RWPE2 (cell line): Measurements from ENCODE around the gene USP36.

Experiments used
- ATAC-seq: fragments of 200-7000 bp; cut with Tn5 transposase; 3 replicates; pipeline ENCODE4 v1.9.1; 2021; ENCODE audit warnings: low read depth
- DNase-seq: peaks from one replicate; pipeline ENCODE4 v3.0.0-alpha.2; 2020; ENCODE audit warnings: low spot score
- H3K27ac ChIP-seq: fragments of 450-650 bp; 2 replicates; pipeline ENCODE4 v1.5.1; 2017; ENCODE audit warnings: mild to moderate bottlenecking; ENCODE audit not compliant: poor library complexity, severe bottlenecking
- H3K27me3 ChIP-seq: fragments of 250-450 bp; sonication (Bioruptor Pico); 2 replicates; pipeline ENCODE4 v1.5.1; 2021; ENCODE audit warnings: mild to moderate bottlenecking, moderate library complexity; ENCODE audit not compliant: insufficient read depth, poor library complexity, severe bottlenecking
- H3K36me3 ChIP-seq: fragments of 250-450 bp; sonication (Bioruptor Pico); 2 replicates; pipeline ENCODE4 v1.5.1; 2020; ENCODE audit warnings: low read depth, mild to moderate bottlenecking, moderate library complexity
- H3K4me1 ChIP-seq: fragments of 250-450 bp; sonication (Bioruptor Pico); 2 replicates; pipeline ENCODE4 v1.5.1; 2021; ENCODE audit warnings: mild to moderate bottlenecking, moderate library complexity; ENCODE audit not compliant: insufficient read depth, poor library complexity, severe bottlenecking
- H3K4me3 ChIP-seq: fragments of 250-450 bp; sonication (Bioruptor Pico); 2 replicates; pipeline ENCODE4 v1.5.1; 2021; ENCODE audit warnings: mild to moderate bottlenecking, moderate library complexity; ENCODE audit not compliant: severe bottlenecking
- H3K9me3 ChIP-seq: fragments of 250-450 bp; sonication (Bioruptor Pico); 2 replicates; pipeline ENCODE4 v1.5.1; 2021; ENCODE audit warnings: mild to moderate bottlenecking, moderate library complexity; ENCODE audit not compliant: severe bottlenecking
- CTCF ChIP-seq: fragments of 450-650 bp; IDR thresholded peaks from one replicate; pipeline ENCODE4 v1.5.1; 2017; ENCODE audit warnings: mild to moderate bottlenecking, moderate library complexity; ENCODE audit not compliant: poor library complexity, severe bottlenecking

Gene USP36

GRCh38 chr17:78796517-78796900 lies 44.1 kb downstream of the USP36 start:
- no peaks in the 10 kb centered on the region for H3K27me3 ChIP-seq
- no peak overlapping the region for H3K27ac ChIP-seq
- no peaks in the 10 kb centered on the region for H3K9me3 ChIP-seq
- H3K4me1 ChIP-seq = peaks cover 7% of the 10 kb centered on the region
- H3K36me3 ChIP-seq = peaks cover 64% of the 10 kb centered on the region
- ATAC-seq = no peak
- no peak overlapping the region for H3K4me3 ChIP-seq
- DNase-seq = no peak
- TF ChIP-seq CTCF = no peak

- no peak for TF ChIP-seq CTCF
- H3K4me3 ChIP-seq = no peak overlapping the region
- no peaks in the 10 kb centered on the region for H3K27me3 ChIP-seq
- no peak overlapping the region for H3K27ac ChIP-seq
- peaks cover 10% of the 10 kb centered on the region for H3K4me1 ChIP-seq
- H3K9me3 ChIP-seq = no peaks in the 10 kb centered on the region
- peaks cover 59% of the 10 kb centered on the region for H3K36me3 ChIP-seq
- no peak for ATAC-seq
- DNase-seq = no peak
Observed at GRCh38 chr17:78795861-78796516, 44.6 kb downstream of the USP36 start.

- Histone ChIP-seq H3K4me1 (peaks cover 10% of the 10 kb centered on the region), H3K27ac (no peak overlapping the region), H3K4me3 (no peak overlapping the region), H3K36me3 (peaks cover 54% of the 10 kb centered on the region), H3K9me3 (no peaks in the 10 kb centered on the region), H3K27me3 (no peaks in the 10 kb centered on the region)
- ATAC-seq (no peak), DNase-seq (no peak)
- no peak for TF ChIP-seq CTCF
Observed at GRCh38 chr17:78794864-78795640, 45.6 kb downstream of the USP36 start.

GRCh38 chr17:78794399-78794798 lies 46.2 kb downstream of the USP36 start:
- Histone ChIP-seq H3K9me3 (no peaks in the 10 kb centered on the region), H3K27me3 (no peaks in the 10 kb centered on the region), H3K4me3 (no peak overlapping the region), H3K27ac (no peak overlapping the region), H3K4me1 (peaks cover 10% of the 10 kb centered on the region), H3K36me3 (peaks cover 53% of the 10 kb centered on the region)
- DNase-seq = no peak
- no peak for ATAC-seq
- no peak for TF ChIP-seq CTCF

GRCh38 chr17:78793968-78794367 lies 46.6 kb downstream of the USP36 start:
- Histone ChIP-seq H3K4me1 (peaks cover 10% of the 10 kb centered on the region), H3K27me3 (no peaks in the 10 kb centered on the region), H3K36me3 (peaks cover 49% of the 10 kb centered on the region), H3K4me3 (no peak overlapping the region), H3K27ac (no peak overlapping the region), H3K9me3 (no peaks in the 10 kb centered on the region)
- ATAC-seq = no peak
- no peak for TF ChIP-seq CTCF
- DNase-seq = no peak
